Retinal pigment epithelial cell (primary cell): ENCODE results near the gene IL12RB1.
"Not testable (repeated sequence)": the region's sequence is repeated elsewhere in the genome, so short reads cannot be mapped to it uniquely, and the experiment has no call there.

Source experiments
- DNase-seq: peaks from one replicate; pipeline ENCODE4 v3.0.0-alpha.2; 2010; ENCODE audit warnings: low read depth
- H3K4me3 ChIP-seq: 2 replicates; pipeline ENCODE4 v1.5.1; 2011; ENCODE audit warnings: mild to moderate bottlenecking, low read length, control low read depth, moderate library complexity
- TF ChIP-seq, protein P1 (sequence below): conservative IDR thresholded peaks from 2 replicates; pipeline ENCODE4 v1.5.1; 2011; ENCODE audit warnings: low read depth, low read length, control low read depth, inconsistent platforms

The IL12RB1 gene

DNA sequence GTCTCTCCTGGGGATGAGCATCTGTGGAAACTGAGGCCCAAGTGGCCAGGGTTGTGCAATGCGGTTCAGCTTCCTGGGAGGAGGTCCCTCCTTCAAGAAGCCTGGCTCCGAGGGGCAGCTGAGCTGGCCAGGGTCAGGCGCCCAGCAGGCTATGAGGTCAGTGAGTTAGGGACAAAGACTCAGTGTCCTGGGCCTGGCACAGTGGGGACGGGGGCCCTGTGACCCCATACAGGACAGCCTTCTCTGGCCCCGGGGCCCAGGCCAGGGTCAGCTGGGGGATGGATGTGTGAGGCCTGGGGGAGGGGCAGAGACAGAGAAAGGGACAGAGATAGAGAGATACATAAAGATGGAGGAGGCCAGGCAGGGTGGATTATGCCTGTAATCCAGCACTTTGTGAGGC is 3.0 kb upstream of the IL12RB1 start:
- TF ChIP-seq, protein P1, sequence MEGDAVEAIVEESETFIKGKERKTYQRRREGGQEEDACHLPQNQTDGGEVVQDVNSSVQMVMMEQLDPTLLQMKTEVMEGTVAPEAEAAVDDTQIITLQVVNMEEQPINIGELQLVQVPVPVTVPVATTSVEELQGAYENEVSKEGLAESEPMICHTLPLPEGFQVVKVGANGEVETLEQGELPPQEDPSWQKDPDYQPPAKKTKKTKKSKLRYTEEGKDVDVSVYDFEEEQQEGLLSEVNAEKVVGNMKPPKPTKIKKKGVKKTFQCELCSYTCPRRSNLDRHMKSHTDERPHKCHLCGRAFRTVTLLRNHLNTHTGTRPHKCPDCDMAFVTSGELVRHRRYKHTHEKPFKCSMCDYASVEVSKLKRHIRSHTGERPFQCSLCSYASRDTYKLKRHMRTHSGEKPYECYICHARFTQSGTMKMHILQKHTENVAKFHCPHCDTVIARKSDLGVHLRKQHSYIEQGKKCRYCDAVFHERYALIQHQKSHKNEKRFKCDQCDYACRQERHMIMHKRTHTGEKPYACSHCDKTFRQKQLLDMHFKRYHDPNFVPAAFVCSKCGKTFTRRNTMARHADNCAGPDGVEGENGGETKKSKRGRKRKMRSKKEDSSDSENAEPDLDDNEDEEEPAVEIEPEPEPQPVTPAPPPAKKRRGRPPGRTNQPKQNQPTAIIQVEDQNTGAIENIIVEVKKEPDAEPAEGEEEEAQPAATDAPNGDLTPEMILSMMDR = no peak
- no peak for DNase-seq

DNA sequence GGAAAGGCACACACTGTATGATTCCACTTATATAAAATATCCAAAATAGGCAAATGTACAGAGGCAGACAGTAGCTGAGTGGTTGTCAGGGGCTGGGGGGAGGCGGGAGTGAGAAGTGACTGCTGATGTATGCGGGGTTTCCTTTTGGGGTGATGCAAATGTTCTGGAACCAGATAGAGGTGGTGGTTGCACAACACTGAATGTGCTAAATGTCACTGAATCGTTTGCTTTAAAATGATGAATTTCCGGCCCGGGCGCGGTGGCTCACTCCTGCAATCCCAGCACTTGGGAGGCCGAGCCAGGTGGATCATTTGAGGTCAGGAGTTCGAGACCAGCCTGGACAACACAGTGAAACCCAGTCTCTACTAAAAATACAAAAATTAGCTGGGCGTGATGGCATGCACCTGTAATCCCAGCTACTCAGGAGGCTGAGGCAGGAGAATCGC is 2.4 kb upstream of the IL12RB1 start:
- not testable (repeated sequence) for DNase-seq, H3K4me3 ChIP-seq

More for the DNA sequence above, 3.0 kb upstream of the IL12RB1 start:
- H3K4me3 ChIP-seq = no peak overlapping the region

DNA sequence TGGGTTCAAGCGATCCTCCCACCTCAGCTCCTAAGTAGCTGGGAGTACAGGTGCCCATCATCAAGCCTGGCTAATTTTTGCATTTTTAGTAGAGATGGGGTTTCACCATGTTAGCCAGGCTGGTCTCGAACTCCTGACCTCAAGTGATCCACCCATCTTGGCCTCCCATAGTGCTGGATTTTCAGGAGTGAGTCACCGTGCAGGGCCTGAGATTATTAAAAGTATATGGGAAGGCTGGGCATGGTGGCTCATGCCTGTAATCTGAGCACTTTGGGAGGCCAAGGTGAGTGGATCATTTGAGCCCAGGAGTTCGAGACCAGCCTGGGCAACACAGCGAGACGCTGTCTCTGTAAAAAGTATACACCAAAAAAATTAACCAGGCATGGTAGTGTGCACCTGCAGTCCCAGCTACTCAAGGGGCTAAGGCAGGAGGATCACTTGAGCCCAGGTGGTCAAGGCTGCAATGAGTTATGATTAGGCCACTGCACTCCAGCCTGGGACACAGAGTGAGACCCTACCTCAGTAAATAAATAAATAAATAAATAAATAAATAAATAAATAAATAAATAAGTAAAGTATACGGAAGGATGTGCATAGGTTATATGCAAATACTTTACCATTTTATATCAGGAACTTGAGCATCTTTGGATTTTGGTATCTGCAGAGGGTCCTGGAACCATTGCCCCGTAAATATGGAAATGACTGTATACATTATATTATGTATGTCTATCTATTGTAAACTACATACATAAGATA is 854 bp downstream of the IL12RB1 start:
- no peak for DNase-seq
- TF ChIP-seq, protein P1 = no peak
- H3K4me3 ChIP-seq = no peak overlapping the region

DNA sequence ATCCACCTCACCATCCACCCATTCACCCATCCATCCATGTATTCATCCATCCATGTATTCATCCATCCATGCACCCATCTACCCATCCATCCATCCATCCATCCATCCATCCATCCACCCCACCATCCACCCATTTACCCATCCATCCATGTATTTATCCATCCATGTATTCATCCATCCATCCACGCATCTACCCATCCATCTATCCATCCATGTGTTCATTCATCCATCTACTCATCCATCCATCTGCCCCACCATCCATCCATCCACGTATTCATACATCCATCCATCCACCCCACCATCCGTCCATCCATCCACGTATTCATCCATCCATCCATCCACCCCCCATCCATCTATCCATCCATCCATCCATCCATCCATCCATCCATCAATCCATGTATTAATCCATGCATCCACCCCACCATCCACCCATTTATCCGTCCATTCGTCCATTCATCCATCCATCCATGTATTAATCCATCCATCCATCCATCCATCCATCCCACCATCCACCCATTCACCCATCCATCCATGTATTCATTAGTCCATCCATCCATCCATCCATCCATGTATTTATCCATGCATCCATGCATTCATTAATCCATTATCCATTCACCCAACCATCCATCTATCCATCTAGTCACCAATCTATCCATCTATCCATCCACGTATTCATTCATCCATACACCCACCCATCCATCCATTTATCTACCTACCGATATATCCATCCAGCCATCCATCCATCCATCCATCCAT is 2.6 kb downstream of the IL12RB1 start:
- H3K4me3 ChIP-seq = no peak overlapping the region
- DNase-seq = no peak
- TF ChIP-seq, protein P1 = no peak

DNA sequence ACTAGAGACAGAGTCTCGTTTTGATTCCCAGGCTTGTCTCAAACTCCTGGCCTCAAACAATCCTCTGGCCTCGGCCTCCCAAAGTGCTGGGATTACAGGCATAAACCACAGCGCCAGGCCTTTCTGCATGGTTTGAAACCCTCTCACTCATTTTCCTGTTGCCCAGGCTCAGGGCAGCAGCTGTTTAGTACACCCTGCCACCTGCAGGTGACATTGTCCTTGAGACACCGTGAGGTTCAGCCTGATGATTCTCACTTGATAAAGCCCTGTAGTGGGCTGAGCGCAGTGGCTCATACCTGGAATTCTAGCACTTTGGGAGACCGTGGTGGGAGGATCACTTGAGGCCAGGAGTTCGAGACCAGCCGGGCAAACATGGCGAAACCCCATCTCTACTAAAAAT is 12.5 kb downstream of the IL12RB1 start:
- TF ChIP-seq, protein P1 = peak; percentile 12
- DNase-seq = no peak
- H3K4me3 ChIP-seq = no peak overlapping the region

DNA sequence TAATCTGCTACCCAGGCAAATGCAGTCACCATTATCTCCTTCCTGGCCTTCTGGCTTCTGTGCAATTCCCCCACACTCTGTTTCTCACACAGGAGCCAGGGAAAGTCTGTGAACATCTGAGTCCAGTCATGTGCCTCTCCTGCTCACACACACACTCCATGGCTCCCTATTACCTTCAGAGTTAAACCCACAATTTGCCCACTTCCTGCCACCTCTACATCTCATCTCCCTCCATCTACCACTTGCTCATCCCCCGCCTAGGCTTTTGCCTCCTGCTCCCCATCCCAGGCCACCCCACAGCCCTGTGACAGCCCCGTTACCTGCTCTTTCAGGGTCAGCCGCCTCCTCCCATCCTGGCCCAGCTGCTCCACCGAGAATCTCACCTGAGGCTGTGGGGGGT is 13.5 kb downstream of the IL12RB1 start:
- TF ChIP-seq, protein P1 = no peak
- no peak for DNase-seq
- H3K4me3 ChIP-seq = no peak overlapping the region

DNA sequence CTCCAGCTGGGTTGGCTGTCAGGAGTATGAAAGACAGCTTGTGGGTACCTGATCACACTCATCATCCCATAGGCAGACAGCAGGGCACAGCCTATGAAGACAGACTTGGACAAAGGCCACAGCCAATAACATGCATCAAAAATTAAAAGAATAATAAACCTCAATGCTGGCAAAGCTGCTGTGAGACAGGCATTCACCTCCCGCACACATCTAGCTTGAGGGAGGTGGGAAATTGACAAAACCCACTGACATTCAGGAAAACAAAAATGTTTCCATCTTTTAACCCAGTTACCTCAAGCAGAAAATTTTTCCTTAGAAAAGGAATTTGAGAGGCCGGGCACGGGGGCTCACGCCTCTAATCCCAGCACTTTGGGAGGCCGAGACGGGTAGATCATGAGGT is 14.4 kb downstream of the IL12RB1 start:
- H3K4me3 ChIP-seq = no peak overlapping the region
- TF ChIP-seq, protein P1 = no peak
- DNase-seq = no peak
